HPDE6-E6E7 (cell line): ENCODE data around the gene MCC.
A peak's percentile ranks its signal among the peaks of the same experiment; 100 is the strongest.

Experiments used
- DNase-seq: peaks from one replicate; pipeline ENCODE4 v3.0.0; 2011; ENCODE audit warnings: missing footprints; ENCODE audit errors: extremely low spot score

MCC gene

DNA sequence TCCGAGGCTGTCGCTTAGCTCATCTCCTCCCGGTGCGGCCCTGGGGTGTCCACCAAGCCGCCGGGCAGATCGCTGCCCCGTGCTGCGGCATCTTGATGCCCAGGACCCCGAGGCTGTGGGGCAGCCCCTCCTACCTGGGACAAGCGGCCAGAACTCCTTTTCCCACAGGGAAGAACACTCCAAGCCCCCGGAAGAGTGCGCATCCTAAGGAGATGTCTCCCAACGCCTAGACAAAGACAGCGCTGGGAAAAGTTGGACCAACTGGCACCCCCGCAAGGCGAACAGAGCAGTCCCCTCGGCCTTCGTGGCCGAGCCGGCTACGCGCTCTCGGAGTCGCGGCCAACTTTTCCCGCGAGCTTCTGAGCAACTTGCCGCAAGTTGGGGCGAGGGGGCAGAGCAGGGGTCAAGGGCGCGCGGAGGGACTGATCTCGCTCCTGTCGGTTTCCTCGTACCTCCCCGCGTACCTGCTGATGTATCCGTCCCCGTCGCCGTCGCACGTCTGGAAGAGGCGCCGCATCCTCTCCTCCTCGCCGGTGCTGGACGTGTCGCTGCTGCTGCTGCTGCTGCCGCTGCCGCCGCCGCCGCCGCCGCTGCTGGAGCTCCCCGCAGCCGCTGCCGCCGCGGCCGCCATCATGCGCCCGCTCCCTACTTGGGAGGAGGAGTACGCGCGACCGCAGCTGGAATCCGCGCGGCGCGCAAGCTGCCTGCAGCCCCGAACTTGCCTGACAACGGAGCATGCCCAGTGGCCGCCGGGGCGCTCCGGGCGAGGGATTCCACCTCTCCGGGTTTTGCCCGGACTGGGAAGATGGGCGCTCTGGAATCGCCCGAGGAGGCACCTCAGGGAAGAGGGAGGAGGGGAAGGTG is at the start of gene MCC:
MCC (minus strand) TSS at position 673 of the 864 bp plus-strand sequence.
- peak; percentile 87 for DNase-seq

DNA sequence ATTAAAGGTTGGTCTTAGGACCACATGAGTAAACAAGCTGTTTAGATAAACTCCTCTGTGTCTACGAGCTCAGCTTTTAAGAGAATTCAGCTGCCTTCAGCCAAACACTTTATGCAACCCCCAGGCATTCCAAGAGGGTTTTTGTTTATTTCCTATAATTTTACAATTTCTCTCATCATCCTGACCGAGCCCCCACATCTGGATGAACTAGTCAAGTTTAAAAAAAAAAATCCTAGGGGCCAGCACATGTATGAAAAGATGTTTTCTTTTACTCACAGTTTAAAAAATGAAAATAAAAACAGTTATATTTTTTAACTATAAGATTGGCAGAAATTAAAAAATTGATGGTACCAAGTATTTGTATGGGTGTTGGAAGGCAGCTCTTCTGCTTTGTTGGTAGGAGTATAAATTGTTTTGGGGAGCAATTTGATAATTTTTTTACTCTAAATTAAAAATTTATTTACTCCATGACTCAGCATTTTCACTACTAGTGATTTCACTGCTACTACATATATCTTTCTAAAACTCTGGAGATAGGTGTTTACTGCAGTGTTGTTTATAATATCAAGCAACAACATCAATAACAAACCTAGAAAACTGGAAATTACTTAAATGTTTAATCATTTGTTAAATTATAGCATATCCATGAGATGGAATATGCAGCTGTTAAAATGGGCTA is 43.4 kb upstream of the MCC start:
- no peak for DNase-seq

DNA sequence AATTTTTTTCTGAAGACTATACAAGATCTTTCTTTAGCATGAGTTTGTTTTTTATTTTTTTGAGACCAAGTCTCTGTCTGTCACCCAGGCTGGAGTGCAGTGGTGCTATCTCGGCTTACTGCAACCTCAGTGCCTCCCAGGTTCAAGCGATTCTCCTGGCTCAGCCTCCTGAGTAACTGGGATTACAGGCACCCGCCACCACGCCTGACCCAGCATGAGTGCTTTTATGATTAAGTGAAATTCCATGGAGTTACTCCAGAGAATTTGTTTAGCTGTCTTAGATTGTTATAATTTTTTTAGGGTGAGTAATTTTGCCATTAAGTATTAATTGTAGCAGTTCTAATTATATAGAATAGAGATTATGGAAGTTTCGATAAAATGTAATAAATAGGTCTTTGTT is 39.5 kb upstream of the MCC start:
- no peak for DNase-seq

DNA sequence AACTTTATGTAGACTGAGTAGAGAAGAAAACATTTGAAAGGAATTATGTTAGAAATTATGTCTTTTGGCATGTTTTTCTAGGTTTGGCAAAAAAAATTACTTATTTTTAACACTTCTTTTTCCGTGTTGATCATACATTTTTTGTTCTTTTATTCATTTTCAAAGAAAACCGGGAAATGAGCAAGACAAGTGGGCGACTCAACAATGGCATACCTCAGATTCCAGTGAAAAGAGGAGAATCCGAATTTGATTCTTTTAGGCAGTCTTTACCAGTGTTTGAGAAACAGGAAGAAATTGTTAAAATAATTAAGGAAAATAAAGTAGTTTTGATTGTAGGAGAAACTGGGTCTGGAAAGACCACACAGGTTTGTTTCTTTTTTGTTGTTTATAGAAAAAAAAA is 38.2 kb upstream of the MCC start:
- DNase-seq: no peak

DNA sequence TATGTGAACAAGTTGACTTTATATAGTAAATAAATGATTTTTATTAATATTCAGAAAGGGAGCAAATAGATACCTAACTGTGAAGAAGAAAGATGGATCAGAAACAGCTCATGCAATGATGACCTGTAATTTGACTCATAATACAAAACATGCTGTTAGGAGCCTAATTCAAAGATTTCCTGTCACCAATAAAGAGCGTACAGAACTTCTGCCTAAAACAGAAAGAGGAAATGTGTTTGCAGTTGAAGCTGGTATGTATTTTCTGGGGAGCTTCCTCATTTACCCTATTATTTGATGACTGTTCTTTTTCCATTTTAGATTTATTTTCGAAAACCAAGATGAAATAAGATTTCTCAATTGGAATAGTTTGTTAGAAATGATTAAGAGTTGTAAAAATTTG is 36.7 kb upstream of the MCC start:
- no peak for DNase-seq

DNA sequence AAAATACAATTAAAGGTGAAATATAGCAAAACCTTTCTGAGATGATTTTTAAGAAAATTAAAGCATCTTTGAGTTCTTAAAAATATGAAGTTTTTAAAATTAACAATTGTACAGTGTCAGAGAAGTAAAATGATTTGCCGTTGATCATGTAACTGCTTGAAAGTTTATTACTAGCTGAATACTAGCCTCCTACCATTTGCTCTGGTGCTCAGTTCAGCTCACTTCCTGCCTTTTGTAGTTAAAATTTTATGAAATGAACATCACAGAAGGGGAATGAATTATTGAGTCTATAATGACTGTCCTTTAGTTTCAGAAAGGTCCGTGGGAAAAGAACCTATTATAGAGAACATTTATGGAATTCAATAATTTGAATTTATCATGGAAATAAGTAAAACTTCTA is 34.9 kb upstream of the MCC start:
- DNase-seq: no peak

DNA sequence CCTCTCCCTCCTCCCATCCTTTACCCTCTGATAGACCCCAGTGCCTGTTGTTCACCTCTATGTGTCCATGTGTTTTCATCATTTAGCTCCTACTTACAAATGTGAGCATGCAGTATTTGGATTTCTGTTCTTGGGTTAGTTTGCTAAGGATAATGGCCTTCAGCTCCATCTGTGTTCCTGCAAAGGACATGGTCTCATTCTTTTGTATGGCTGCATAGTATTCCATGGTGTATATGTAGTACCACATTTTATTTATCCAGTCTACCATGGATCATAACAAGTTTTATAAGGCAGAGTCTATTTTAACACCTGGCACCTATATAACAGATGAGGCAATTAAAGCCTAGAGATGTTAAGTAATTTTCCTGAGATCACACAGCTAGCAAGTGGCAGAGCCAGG is 32.6 kb upstream of the MCC start:
- DNase-seq: no peak

DNA sequence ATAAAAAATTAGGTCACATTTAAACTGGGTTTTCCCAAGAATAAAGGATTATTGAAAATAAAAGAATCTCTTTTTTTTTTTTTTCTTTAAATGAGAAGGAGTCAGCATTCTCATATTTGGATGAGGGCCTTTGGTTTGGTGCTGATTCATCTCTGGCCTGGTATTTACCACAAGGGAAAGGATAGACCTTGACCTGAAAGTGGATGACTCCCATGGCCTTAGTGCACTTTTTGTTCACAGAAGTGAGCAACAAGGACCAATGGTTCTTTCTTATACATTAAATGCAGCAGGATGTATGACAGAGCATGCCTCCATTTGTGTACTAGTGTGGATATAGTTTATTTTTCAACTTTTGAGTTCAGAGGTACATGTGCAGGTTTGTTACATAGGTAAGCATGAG is 32.2 kb upstream of the MCC start:
- no peak for DNase-seq

DNA sequence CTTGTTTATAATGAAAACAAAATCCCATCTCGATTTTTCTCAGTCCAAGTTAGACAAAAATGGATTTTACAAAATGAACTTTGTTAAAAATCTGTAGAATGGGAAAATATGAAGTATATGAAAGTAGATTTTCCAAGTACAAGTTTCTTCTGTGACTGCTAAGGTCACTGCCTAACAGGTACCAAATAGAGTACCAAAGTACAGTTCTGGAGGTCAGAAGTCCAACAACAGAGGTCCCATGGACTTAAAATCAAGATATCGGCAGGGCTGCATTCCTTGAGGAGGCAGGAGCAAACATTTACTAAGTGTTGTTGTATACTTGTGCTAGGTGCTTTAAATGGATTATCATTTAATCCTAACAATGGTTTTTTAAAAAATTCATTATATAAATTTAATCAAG is 31.2 kb upstream of the MCC start:
- no peak for DNase-seq

DNA sequence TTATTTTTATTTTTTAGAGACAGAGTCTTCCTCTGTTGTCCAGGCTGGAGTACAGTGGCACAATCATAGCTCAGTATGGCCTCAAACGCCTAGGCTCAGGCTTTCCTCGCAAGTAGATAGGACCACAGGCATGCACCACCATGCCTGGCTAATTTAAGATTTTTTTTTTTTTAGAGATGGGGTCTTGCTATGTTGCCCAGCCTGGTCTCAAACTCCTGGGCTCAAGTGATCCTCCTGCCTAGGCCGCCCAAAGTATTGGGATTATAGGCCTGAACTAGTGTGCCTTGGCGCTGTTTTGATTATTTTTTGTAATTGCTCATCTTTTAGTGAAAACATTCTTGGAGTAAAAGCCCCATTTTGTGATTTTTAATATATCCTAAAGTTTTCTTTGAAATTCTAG is 30.6 kb upstream of the MCC start:
- no peak for DNase-seq

DNA sequence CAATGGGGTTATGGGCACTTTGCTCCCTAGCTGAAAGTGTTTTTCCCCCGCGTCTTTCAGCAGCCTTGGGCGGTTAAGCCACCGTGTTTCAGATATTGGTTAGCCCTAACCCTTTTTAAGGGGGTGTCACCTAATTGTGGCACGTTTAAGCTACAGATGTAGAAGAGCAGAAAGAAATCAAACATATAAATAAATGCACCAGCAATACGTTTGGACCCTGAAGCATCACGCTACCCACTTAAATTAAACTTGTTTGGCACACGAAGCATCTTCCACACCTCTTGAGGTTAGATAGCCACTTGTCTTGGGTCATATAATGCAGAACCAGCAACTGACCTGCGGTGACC is 26.0 kb upstream of the MCC start:
- DNase-seq: no peak

DNA sequence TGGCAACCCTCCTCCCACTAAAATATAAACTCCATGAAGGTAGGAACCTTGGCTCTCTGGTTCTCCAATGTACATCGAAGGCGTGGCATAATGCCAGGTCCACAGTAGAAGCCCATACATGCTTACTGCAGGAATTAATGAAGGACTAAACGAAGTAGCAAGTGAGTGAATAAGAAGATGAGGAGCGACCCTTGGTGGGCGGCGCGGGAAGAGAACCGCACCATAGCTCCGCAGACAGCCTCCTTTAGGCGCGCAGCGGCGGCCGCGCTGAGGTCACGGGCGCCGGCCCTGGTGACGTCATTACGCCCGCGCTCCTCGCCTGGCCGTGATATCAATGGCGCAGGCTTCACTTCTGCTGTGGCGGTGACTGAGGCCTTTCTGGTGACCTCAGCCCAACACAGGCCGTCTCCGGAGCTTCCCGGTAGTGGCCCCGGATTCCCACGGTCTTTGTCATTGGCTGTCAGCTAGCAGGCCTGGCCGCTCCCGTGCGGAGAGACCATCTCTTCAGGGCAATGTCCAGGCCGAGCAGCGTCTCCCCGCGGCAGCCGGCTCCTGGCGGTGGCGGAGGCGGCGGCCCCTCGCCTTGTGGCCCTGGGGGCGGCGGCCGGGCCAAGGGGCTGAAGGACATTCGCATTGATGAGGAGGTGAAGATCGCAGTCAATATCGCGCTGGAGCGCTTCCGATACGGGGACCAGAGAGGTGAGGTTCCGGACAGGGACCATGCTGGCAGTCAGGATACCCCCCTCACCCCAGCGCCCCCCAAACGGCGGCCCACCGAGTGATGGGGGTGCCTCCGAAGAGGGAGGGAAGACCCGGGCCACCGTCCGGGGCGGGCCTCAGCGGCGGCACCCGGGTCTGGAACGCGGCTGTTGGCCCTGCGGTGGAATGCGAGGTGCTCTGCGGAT is 25.4 kb upstream of the MCC start, which contains the start of gene YTHDC2:
YTHDC2 (plus strand) TSS at position 311 of the 905 bp plus-strand sequence; CDS start at position 513, 202 bp downstream.
- DNase-seq: peak; percentile 64

DNA sequence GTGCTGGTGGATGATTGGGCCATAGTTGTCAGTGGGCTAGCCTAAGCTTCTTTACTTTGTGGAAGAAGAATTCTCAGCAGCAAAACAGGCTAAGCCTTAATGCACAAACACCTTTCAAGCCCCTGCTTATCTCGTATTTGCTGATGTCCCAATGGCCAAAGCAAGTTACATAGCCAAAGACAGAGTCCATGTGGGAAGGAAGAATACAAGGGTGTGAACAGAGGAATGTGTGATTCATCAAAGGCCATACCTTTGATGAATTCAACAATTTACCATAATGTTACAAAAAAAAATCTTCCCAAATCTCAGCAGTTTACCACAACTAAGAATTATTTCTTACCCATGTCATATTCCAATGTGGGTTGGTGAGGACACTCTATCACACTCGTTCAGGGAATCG is 24.1 kb upstream of the MCC start:
- DNase-seq: no peak

DNA sequence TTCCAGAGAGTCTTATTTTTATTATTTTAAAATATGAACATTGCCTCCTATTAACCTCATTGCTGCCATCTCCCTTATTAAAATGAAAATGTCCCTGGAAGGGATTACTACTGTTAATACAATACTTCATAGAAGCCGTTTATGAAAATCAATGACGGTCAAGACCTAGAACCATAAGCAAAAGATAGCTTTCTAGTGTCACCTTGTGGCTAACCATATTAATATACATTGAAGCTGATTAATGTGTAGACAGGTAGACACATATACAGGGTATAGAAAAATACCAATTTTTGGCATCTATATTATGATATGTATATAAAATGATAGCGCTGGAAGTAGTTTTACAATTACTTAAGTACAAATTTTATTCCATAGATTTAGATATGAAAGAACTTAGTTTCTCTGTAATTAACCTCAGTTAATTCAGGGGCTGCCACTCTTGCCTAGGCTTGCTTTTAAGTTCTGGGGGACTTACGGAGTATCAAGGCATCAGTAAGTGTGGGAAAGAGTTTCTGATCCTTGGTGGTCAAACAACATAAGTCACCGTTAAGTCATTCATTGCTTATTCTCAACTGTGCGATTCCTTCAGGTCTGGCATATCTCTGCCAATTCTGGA is 22.7 kb upstream of the MCC start:
- DNase-seq: peak; percentile 35

DNA sequence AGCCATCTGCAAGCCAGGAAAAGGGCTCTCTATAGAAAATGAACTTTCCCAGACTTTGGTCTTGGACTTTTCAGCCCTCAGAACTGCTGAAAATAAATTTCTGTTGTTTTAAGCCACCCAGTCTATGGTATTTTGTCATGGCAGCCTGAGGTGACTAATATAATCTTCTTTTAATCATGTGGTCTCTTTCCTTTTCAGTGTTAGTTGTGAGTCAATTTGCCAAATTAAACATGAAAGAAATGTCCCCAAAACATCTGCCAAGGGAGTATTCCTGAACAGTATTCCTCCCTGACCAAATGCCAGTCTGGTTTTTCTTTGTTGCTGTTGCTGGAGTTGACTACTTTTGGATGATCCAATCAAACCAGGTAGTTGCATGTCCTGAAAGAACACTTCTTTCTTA is 20.5 kb upstream of the MCC start:
- no peak for DNase-seq

DNA sequence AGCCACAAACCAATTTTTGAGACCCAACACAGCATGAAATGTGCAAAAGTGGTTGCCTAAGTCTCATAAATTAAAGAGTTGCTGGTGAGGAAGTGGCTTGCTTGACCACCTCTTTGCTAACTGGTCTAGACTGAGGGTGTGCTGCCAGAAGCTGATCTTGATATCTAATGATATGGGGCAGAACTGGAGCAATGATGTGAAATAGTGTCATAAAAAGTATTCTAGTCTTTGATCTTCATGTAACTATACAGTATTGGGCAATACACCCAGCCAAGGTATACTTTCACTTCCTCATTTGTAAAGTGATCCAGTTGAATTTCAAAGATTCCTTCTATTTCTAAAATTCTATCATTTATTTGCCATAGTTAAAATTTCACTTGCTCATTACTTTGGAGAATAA is 19.3 kb upstream of the MCC start:
- no peak for DNase-seq

DNA sequence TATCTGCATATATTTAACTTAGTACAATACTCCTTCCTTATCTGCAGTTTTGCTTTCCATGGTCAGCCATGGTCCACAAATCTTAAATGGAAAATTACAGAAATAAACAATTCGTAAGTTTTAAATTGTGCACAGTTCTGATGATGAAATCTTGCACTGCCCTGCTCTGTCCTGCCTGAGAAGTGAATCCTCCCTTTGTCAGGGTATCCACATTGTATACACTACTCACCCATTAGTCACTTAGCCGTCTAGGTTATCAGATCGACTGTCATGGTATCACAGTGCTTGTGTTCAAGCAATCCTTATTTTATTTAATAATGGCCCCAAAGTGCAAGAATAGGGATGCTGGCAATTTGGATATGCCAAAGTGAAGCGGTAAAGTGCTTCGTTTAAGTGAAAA is 16.9 kb upstream of the MCC start:
- no peak for DNase-seq

DNA sequence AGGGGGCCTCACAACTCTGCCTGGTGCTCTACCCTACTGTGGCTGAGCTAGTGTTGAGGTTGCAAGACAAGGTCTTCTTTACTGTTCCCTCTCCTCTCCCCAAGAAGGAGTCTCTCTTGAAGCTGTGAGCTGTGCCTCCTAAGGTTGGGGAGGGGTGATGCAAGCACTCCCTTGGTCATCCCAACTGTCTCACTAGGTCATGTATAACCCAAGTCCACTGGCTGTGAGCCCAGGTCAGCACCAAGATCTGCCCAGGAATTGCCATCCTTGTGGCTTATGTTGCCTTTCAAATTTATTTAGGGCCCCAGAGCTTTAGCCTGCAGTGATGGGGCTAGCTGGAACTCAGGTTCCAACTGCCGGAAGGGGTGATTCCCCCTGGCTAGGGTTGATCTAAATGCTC is 14.9 kb upstream of the MCC start:
- DNase-seq: no peak

DNA sequence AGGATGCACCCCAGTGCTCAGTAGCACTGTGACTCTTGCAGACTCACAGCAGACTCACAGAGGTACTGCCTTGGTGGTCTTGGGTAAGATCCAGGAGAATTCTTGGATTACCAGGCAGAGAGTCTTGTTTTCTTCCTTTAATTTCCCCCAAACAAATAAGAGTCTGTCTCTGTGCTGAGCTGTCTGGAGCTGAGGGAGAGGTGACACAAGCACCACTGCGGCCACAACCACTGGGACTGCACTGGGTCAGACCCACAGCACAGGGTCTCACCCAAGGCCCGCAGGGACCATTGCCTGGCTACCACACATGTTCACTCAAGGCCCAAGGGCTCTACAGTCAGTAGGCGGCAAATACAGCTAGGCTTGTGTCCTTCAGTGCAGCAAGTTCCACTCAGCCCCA is 13.8 kb upstream of the MCC start:
- DNase-seq: no peak

DNA sequence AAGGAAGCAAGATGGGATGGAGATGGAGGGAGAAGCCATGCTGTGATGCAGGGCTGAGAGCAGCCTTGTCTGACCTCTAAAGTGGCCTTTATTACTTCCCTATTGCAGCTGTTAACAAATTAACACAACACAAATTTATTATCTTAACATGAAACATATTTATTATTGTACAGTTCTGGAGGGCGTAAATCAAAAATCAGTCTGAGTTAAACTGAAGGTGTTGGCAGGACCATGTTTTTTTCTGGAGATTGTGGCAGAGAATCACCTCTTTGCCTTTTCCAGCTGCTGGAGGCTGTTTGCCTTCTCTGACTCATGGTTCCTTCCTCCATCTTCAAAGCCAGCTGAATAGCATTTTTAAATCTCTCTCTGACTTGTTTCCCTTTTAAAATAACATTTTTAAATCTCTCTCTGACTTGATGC is 7.2 kb upstream of the MCC start:
- no peak for DNase-seq

DNA sequence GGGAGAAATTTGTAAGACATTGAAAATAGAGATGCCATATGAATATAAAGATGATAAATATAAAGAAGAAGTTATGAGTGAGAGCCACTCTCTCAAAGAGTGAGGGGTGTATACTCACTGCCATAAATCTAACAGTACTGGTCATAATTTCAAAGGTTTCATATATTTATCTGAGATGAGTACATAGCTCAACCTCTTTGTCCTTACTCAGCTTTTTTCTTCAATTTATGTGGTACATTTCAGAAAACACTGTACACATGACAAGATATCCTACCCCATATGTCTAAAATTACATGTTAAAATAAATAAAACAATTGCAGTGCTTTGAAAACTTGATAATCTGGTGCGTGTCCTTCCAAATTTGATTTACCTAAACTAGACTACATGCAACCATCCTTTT is 5.2 kb upstream of the MCC start:
- no peak for DNase-seq

DNA sequence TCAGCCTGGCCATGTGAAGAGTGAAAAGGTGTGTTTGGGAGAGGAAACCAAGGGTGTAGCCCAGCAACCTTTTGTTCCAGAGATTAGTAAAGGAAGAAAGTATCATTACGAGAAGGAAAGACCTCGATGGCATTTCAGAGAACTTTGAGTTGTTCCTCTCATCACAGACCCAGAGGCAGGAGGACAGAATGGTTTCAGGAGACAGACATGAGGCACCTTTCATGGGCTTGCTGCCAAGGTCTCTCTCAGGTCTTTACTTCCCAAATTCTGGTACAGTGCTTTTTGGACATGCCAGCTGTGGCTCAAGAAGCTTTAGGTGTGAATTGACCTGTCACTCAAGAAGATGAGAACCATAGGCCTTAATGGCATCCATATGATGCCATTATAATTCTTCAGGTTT is 2.8 kb upstream of the MCC start:
- no peak for DNase-seq
